Uterus (tissue), 2 donors: Measurements from ENCODE around the gene NTNG1.

Experiments used
- CTCF ChIP-seq, 4 experiments: fragments of 200-600 bp in 2 of 4; fragments of 450-650 bp in 2 of 4; sonication (generic) in 2 of 4; IDR thresholded peaks; one replicate each; pipeline ENCODE4 v1.5.1; 2016 to 2019; ENCODE audit warnings: antibody characterized with exemption in 4 of 4, mild to moderate bottlenecking in 2 of 4, moderate library complexity in 1 of 4
- POLR2A ChIP-seq, 2 donors: fragments of 450-650 bp; IDR thresholded peaks; one replicate each; pipeline ENCODE4 v1.6.1; 2016; ENCODE audit warnings: antibody characterized with exemption in 2 of 2, mild to moderate bottlenecking in 1 of 2, moderate library complexity in 1 of 2

GRCh38 chr1:107432108-107432507 is 291.3 kb downstream of the NTNG1 start:
- TF ChIP-seq CTCF (IDR thresholded peaks at IDR 0.05) = no peak
- no peak for TF ChIP-seq POLR2A (IDR thresholded peaks at IDR 0.05)
